Chondrocyte (in vitro differentiated cells): Measurements from ENCODE around the gene SIM2. TPM values are rescaled to one million over a fixed set of nuclear protein-coding genes. Genes with fewer than 3 reads are reported as not detected.

Experiments used
- DNase-seq: peaks from one replicate; pipeline ENCODE4 v3.0.0; 2021; ENCODE audit warnings: mixed read lengths, low spot score
- H3K27ac Mint-ChIP-seq: one replicate; pipeline ENCODE4 v1.8.0; 2021; ENCODE audit warnings: mild to moderate bottlenecking, moderate library complexity, mixed read lengths; ENCODE audit not compliant: unreplicated experiment
- H3K27me3 Mint-ChIP-seq: 2 replicates; pipeline ENCODE4 v1.8.0; 2021; ENCODE audit warnings: low read depth, mixed read lengths
- H3K36me3 Mint-ChIP-seq: 2 replicates; pipeline ENCODE4 v1.8.0; 2021; ENCODE audit warnings: low read depth, mixed read lengths
- H3K4me1 Mint-ChIP-seq: 2 replicates; pipeline ENCODE4 v1.8.0; 2021; ENCODE audit warnings: low read depth, mild to moderate bottlenecking, mixed read lengths
- H3K4me3 Mint-ChIP-seq: one replicate; pipeline ENCODE4 v1.8.0; 2021; ENCODE audit warnings: mild to moderate bottlenecking, moderate library complexity, mixed read lengths; ENCODE audit not compliant: unreplicated experiment
- H3K9me3 Mint-ChIP-seq: 2 replicates; pipeline ENCODE4 v1.8.0; 2021; ENCODE audit warnings: low read depth, mixed read lengths
- CTCF ChIP-seq: fragments of 200-600 bp; sonication (generic); IDR thresholded peaks from 2 replicates; pipeline ENCODE4 v1.5.0; 2021; ENCODE audit warnings: antibody characterized with exemption, mild to moderate bottlenecking, moderate library complexity
- total RNA-seq: library from RNA; stranded (reverse); gene quantifications from 3 replicates; pipeline ENCODE4 v1.2.1, GENCODE V29; 2021

SIM2 gene
- total RNA-seq, 1 donor from 2014 or later, result 0.60 TPM

- peaks cover 4% of the 10 kb centered on the region for H3K36me3 Mint-ChIP-seq
- TF ChIP-seq CTCF, result no peak
- peaks cover 60% of the 10 kb centered on the region for H3K4me1 Mint-ChIP-seq
- no peaks in the 10 kb centered on the region for H3K9me3 Mint-ChIP-seq
- DNase-seq, result no peak
- H3K27me3 Mint-ChIP-seq, result no peaks in the 10 kb centered on the region
- H3K27ac Mint-ChIP-seq, result peak overlapping the region; percentile 46
- H3K4me3 Mint-ChIP-seq, result no peak overlapping the region
Observed at GRCh38 chr21:36751383-36751782, 52.5 kb downstream of the SIM2 start.

GRCh38 chr21:36753556-36753955 lies 54.6 kb downstream of the SIM2 start:
- H3K36me3 Mint-ChIP-seq, result peaks cover 4% of the 10 kb centered on the region
- TF ChIP-seq CTCF, result no peak
- no peaks in the 10 kb centered on the region for H3K9me3 Mint-ChIP-seq
- H3K27ac Mint-ChIP-seq, result peak overlapping the region; percentile 58
- DNase-seq, result no peak
- H3K27me3 Mint-ChIP-seq, result no peaks in the 10 kb centered on the region
- H3K4me1 Mint-ChIP-seq, result peaks cover 55% of the 10 kb centered on the region
- no peak overlapping the region for H3K4me3 Mint-ChIP-seq

GRCh38 chr21:36754241-36754898 lies 55.5 kb downstream of the SIM2 start:
- Mint-ChIP-seq H3K36me3 (peaks cover 7% of the 10 kb centered on the region), H3K27ac (no peak overlapping the region), H3K9me3 (no peaks in the 10 kb centered on the region), H3K4me1 (peaks cover 53% of the 10 kb centered on the region), H3K27me3 (no peaks in the 10 kb centered on the region), H3K4me3 (no peak overlapping the region)
- no peak for DNase-seq
- TF ChIP-seq CTCF, result no peak

- Mint-ChIP-seq H3K4me3 (no peak overlapping the region), H3K27ac (no peak overlapping the region), H3K27me3 (no peaks in the 10 kb centered on the region), H3K9me3 (no peaks in the 10 kb centered on the region), H3K4me1 (peaks cover 33% of the 10 kb centered on the region), H3K36me3 (peaks cover 12% of the 10 kb centered on the region)
- TF ChIP-seq CTCF, result no peak
- DNase-seq, result no peak
Observed at GRCh38 chr21:36756527-36756926, 57.6 kb downstream of the SIM2 start.

- Mint-ChIP-seq H3K27ac (no peak overlapping the region), H3K36me3 (peaks cover 14% of the 10 kb centered on the region), H3K9me3 (no peaks in the 10 kb centered on the region), H3K4me1 (peaks cover 27% of the 10 kb centered on the region), H3K27me3 (no peaks in the 10 kb centered on the region), H3K4me3 (no peak overlapping the region)
- DNase-seq, result no peak
- TF ChIP-seq CTCF, result peak; percentile 19
Observed at GRCh38 chr21:36757196-36757595, 58.3 kb downstream of the SIM2 start.
